ENCODE measurements around the gene PPP2R3B. TPM values are rescaled to one million over a fixed set of nuclear protein-coding genes. Genes with fewer than 3 reads are reported as not detected.

The PPP2R3B gene
- total and polyA plus RNA-seq, 2 of the 4 experiments (the other 2 are of a cell fraction): 13.2 to 13.3 TPM

DNA sequence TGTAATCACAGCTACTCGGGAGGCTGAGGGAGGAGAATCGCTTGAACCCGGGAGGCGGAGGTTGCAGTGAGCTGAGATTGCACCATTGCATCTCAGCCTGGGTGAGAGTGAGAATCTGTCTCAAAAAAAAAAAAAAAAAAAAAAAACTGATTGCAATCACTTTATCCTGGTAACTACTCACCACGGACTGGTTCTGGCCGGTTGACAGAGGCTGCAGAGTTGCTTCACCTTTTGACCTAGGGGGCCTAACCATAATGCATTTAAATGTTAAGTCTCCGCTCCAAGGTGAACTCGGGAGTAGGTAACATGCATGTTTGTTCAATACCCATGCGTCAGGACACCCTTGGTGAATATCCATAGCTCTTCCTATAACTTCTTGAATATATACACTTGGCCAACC, 1.8 kb downstream of the PPP2R3B start:
- BruUV-seq (replicated peaks): no TSS peak
- ChIA-PET POLR2A (ENCODE audit: unreplicated experiment) (no interaction called here), CTCF (no interaction called here)
- H3K79me1 ChIP-seq (ENCODE audit: low read depth in 1 of 2, low read length in 2 of 2): peaks cover 0 to 19% of the 10 kb centered on the region in 2 experiments; a peak in 1 of 4 replicates
- no peak overlapping the region for H2BK120ac ChIP-seq (ENCODE audit: low read depth, low read length)
- H2BK5ac ChIP-seq (ENCODE audit: low read depth, low read length, poor library complexity, severe bottlenecking): no peak overlapping the region
- ATAC-seq (ENCODE audit: low read depth): no peak
- H3K4me3 ChIP-seq (ENCODE audit: insufficient read depth, low read depth, low read length): no peak overlapping the region
- no peak overlapping the region for H3K14ac ChIP-seq (replicated peaks; ENCODE audit: low read depth, low read length)
- no peak for TF ChIP-seq RFX5 (IDR thresholded peaks at IDR 0.05; ENCODE audit: low read depth, low read length)
- no peak for TF ChIP-seq SMC3 (IDR thresholded peaks at IDR 0.05; ENCODE audit: low read depth, low read length)
- no peak for TF ChIP-seq MAZ (IDR thresholded peaks at IDR 0.05; ENCODE audit: borderline replicate concordance, low read depth, low read length)
- TF ChIP-seq NFE2L2 (IDR thresholded peaks at IDR 0.05; ENCODE audit: low read depth, low read length): no peak
- TF ChIP-seq RCOR1 (IDR thresholded peaks at IDR 0.05; ENCODE audit: insufficient replicate concordance, low read length): no peak
- TF ChIP-seq FOS (IDR thresholded peaks at IDR 0.05; ENCODE audit: low read depth, low read length): no peak
- TF ChIP-seq, protein P1, sequence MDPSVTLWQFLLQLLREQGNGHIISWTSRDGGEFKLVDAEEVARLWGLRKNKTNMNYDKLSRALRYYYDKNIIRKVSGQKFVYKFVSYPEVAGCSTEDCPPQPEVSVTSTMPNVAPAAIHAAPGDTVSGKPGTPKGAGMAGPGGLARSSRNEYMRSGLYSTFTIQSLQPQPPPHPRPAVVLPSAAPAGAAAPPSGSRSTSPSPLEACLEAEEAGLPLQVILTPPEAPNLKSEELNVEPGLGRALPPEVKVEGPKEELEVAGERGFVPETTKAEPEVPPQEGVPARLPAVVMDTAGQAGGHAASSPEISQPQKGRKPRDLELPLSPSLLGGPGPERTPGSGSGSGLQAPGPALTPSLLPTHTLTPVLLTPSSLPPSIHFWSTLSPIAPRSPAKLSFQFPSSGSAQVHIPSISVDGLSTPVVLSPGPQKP (IDR thresholded peaks at IDR 0.05; ENCODE audit: borderline replicate concordance, low read depth, low read length): no peak
- no peak for TF ChIP-seq RAD21 (IDR thresholded peaks at IDR 0.05; ENCODE audit: low read length)
- no peak for TF ChIP-seq POLR2A (IDR thresholded peaks at IDR 0.05; ENCODE audit: low read depth, low read length)
- no peak for TF ChIP-seq USF2 (IDR thresholded peaks at IDR 0.05; ENCODE audit: low read depth, low read length)
- TF ChIP-seq, protein P2, sequence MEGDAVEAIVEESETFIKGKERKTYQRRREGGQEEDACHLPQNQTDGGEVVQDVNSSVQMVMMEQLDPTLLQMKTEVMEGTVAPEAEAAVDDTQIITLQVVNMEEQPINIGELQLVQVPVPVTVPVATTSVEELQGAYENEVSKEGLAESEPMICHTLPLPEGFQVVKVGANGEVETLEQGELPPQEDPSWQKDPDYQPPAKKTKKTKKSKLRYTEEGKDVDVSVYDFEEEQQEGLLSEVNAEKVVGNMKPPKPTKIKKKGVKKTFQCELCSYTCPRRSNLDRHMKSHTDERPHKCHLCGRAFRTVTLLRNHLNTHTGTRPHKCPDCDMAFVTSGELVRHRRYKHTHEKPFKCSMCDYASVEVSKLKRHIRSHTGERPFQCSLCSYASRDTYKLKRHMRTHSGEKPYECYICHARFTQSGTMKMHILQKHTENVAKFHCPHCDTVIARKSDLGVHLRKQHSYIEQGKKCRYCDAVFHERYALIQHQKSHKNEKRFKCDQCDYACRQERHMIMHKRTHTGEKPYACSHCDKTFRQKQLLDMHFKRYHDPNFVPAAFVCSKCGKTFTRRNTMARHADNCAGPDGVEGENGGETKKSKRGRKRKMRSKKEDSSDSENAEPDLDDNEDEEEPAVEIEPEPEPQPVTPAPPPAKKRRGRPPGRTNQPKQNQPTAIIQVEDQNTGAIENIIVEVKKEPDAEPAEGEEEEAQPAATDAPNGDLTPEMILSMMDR (conservative IDR thresholded peaks at IDR 0.05; ENCODE audit: low read depth, low read length): no peak
- TF ChIP-seq CHD1 (IDR thresholded peaks at IDR 0.05; ENCODE audit: low read depth, low read length): no peak
- TF ChIP-seq MAFK (IDR thresholded peaks at IDR 0.05; ENCODE audit: low read depth, low read length): no peak
- TF ChIP-seq MXI1 (IDR thresholded peaks at IDR 0.05; ENCODE audit: borderline replicate concordance, low read depth, low read length): no peak
- TF ChIP-seq BHLHE40 (IDR thresholded peaks at IDR 0.05; ENCODE audit: low read depth, low read length): no peak
- no peak overlapping the region for H2BK15ac ChIP-seq (ENCODE audit: low read depth, low read length)
- H3K27ac ChIP-seq (ENCODE audit: insufficient read depth, low read length): no peak overlapping the region
- H3K18ac ChIP-seq (ENCODE audit: low read depth, low read length): no peak overlapping the region
- no peak overlapping the region for H3K9ac ChIP-seq (ENCODE audit: low read depth, low read length)
- no peaks in the 10 kb centered on the region for H4K20me1 ChIP-seq (ENCODE audit: insufficient read depth, low read length)
- H3K4me1 ChIP-seq (ENCODE audit: control insufficient read depth, insufficient read depth, low read length): no peaks in the 10 kb centered on the region
- no peaks in the 10 kb centered on the region for H3K9me1 ChIP-seq (ENCODE audit: insufficient read depth, low read length)
- no peaks in the 10 kb centered on the region for H3K9me3 ChIP-seq (ENCODE audit: control insufficient read depth, insufficient read depth, low read length)
- no peak for DNase-seq
- intact Hi-C loops (cut with micrococcal nuclease): no loop called here
- no peaks in the 10 kb centered on the region for H3K36me3 ChIP-seq (ENCODE audit: control insufficient read depth, insufficient read depth, low read length)
- no peak overlapping the region for H3K4ac ChIP-seq (ENCODE audit: low read depth, low read length)
- H3K23ac ChIP-seq (ENCODE audit: low read depth, low read length): no peak overlapping the region
- H2AK9ac ChIP-seq (replicated peaks; ENCODE audit: low read depth, low read length, poor library complexity): no peak overlapping the region
- H4K8ac ChIP-seq (ENCODE audit: low read depth in 2 of 2, low read length in 2 of 2): no peak overlapping the region
- dilution Hi-C loops (cut with HindIII; ENCODE audit: low sequenced_read_pairs, unreplicated experiment): no loop called here
- no peak overlapping the region for H2AK5ac ChIP-seq (ENCODE audit: low read depth, low read length)
- no peak overlapping the region for H4K5ac ChIP-seq (ENCODE audit: low read depth, low read length)
- no peak overlapping the region for H4K91ac ChIP-seq (ENCODE audit: insufficient read depth, low read depth, low read length)
- WGBS, 2 experiments (ENCODE audit: extremely low coverage in 2 of 2, insufficient read length in 1 of 2): no CpG with 5 or more reads among the region's 9 CpGs
- no peak overlapping the region for H3K4me2 ChIP-seq (ENCODE audit: low read depth, low read length)
- in situ Hi-C loops (cut with MboI; ENCODE audit: low sequenced_read_pairs): no loop called here
- no peak overlapping the region for H2BK20ac ChIP-seq (ENCODE audit: low read depth, low read length)
- H3K56ac ChIP-seq (ENCODE audit: extremely low read depth, insufficient read depth, low read length): no peak overlapping the region
- no peaks in the 10 kb centered on the region for H3K27me3 ChIP-seq (ENCODE audit: control insufficient read depth, insufficient read depth, low read length)
- H2AFZ ChIP-seq (replicated peaks; ENCODE audit: low read length, poor library complexity): no peak overlapping the region
